GM21423 (cell line): ENCODE results near the gene SAMHD1.
"Not testable (repeated sequence)": the region's sequence is repeated elsewhere in the genome, so short reads cannot be mapped to it uniquely, and the experiment has no call there.

Source experiments
- ATAC-seq: cut with Tn5 transposase; IDR thresholded peaks from one replicate; pipeline ENCODE4 v1.9.1; 2021; ENCODE audit warnings: mild to moderate bottlenecking, moderate library complexity; ENCODE audit not compliant: unreplicated experiment

SAMHD1 gene

DNA sequence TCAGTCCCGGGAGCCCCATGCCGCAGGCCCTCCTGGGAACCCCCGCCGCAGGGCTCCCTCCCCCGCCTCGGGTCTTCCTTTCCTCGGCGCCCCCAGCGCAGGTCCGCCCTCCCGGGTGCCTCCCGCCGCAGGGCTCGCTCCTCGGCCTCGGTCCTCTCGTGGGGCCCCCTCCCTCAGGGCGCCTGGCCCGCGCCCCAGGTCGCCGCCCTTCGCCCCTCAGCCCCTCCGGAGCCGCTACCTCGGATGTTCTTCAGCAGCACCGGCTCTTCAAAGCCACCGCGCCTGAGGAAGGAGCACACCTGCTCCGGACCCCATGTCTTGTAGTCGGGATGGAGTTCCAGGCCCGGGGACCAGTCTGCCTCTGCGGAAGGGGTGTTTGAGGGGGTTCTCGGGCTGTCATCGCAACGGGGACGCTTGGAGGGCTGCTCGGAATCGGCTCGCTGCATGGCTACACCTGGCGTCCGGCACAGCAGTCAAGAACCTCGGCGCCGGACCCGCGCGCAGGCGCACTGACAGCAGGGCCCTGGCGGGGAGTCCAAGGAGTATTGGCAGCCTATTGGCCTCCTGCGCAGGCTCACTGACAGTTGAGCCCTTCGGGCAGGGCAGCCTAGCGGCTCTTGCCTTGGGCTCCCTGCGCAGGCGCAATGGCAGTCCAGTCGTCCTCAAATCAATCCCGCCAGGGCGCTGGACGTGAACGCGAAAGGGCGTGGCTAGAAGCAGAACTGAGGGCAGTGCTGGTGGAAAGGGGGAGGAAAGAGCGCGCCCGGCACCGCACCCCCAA is at the start of gene SAMHD1:
SAMHD1 (minus strand) TSS at position 511 of the 781 bp plus-strand sequence; CDS start at position 446, 65 bp downstream.
- ATAC-seq = peak; percentile 88

DNA sequence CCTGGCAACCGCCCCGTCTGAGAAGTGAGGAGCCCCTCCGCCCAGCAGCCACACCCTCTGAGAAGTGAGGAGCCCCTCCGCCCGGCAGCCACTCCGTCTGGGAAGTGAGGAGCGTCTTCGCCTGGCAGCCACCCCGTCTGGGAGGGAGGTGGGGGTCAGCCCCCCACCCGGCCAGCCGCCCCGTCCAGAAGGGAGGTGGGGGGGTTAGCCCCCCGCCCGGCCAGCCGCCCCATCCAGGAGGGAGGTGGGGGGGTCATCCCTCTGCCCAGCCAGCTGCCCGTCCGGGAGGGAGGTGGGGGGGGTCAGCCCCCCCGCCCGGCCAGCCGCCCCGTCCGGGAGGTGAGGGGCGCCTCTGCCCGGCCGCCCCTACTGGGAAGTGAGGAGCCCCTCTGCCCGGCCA is 48.7 kb upstream of the SAMHD1 start:
- not testable (repeated sequence) for ATAC-seq

DNA sequence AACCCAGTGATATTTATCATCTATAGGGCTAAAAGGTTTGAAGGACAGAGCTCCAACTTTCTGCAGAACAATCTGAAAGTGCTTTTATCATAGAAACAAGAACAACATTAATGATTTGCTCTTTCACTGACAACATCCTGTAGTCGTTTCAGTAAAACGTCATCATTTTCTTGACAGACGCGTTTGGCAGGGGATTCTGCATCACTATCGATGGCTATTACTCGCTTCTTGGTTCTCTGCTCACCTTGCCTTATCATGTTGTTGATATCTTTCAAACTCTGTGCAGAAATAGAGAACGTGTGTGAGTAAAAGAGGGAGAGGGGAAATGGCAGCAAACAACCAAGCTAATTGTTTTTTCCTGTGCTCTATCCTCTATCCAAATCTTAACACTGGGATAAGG is 47.1 kb upstream of the SAMHD1 start:
- no peak for ATAC-seq

DNA sequence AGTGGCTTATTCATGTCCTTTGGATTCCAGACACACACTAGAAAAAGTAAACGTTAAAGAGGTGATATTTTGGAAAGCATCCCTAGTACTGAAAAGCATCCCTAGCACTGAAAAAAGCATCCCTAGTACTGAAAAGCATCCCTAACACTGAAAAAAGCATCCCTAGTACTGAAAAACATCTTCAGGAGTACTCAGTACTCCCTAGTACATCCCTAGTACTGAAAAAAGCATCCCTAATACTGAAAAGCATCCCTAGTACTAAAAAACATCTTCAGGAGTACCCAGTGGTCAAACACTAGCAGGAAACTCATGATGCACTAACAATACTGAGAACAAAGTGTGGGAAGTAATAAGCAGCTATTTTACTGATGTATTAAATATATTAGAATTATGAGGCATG is 45.6 kb upstream of the SAMHD1 start:
- ATAC-seq = no peak

DNA sequence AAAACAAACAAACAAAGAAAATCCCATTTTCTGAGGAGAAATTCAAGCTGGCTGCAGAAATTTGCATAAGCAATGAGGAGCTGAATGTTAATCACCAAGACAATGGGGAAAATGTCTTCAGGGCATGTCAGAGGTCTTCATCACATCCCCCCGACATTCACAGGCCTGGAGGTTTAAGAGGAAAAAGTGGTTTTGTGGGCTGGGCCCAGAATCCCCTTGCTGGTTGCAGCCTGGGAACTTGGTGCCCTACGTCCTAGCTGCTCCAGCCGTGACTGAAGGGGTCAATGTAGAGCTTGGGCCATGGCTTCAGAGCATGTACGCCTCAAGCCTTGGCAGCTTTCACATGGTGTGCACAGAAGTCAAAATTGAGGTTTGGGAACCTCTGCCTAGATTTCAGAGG is 42.7 kb upstream of the SAMHD1 start:
- ATAC-seq = not testable (repeated sequence)

DNA sequence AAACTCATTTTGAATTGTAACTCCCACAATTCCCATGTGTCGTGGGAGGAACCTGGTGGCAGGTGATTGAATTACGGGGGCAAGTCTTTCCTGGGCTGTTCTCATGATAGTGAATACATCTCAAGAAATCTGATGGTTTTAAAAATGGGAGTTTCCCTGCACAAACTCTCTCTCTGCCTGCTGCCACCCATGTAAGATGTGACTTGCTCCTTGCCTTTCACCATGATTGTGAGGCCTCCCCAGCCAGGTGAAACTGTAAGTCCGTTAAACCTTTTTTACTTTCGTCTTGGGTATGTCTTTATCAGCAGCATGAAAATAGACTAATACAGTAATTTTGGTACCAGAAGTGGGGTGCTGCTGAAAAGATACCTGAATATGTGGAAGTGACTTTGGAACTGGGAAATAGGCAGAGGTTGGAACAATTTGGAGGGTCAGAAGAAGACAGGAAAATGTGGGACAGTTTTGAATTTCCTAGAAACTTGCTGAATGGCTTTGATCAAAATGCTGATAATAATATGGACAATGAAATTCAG is 41.4 kb upstream of the SAMHD1 start:
- ATAC-seq = no peak

DNA sequence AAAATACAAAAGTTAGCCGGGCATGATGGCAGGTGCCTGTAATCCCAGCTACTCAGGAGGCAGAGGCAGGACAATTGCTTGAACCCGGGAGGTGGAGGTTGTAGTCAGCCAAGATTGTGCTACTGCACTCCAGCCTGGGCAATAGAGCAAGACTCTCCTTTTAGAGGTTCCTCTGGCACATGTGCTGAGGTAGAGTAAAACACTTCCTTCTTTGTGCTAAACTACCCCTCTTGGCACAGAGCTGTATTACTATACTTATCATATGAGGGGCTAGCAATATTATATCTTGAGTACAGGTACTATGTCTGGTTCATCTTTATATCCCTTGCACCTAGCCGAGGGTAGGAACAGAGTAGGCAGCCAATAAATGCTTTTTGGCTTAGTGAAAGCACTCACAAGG is 40.2 kb upstream of the SAMHD1 start:
- no peak for ATAC-seq

DNA sequence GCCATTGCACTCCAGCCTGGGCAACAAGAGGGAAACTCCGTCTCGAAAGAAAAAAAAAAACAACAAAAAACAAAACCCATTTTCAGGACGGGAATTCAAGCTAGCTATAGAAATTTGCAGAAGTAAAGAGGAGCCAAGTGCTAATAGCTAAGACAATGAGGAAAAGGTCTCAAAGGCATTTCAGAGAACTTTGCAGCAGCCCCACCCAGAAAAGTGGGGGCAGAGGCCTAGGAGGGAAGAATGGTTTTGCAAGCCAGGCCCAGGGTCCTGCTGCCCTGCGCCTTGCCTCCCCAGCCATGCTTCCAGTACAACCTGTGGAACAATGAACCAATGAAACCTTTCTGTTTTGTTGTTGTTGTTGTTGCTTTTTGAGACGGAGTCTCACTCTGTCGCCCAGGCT is 38.3 kb upstream of the SAMHD1 start:
- ATAC-seq = no peak

DNA sequence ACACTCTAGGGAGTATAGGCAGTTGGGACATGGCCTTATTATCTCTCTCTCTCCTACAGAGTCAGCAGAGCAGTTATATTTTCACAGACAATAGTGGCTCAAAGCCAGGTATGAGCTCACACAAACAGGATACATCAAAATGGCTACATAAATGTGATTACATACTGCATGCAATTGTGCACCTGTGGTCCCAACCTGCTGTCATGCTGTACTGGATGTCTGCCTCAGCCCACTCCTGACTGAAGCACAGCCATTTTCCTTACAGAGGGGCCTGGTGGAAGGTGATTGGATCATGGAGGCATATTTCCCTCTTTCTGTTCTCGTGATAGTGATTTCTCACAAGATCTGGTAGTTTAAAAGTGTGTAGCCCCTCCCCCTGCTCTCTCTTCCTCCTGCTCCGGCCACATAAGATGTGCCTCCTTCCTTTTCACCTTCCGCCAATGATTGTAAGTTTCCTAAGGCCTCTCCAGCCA is 37.0 kb upstream of the SAMHD1 start:
- no peak for ATAC-seq

DNA sequence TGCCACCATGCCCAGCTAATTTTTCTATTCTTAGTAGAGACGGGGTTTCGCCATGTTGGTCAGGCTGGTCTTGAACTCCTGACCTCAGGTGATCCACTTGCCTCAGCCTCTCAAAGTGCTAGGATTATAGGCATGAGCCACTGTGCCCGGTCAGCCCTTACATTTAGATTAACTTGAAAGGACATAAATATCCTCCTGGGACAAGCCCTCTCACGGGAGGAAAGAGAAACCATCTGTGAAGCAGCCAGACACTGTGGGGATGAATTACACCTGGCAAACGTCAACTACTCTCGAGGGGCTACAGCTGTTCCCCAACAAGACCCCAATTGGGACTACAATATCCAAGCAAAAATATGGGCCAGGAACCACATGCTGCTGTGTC is 32.7 kb upstream of the SAMHD1 start:
- no peak for ATAC-seq

DNA sequence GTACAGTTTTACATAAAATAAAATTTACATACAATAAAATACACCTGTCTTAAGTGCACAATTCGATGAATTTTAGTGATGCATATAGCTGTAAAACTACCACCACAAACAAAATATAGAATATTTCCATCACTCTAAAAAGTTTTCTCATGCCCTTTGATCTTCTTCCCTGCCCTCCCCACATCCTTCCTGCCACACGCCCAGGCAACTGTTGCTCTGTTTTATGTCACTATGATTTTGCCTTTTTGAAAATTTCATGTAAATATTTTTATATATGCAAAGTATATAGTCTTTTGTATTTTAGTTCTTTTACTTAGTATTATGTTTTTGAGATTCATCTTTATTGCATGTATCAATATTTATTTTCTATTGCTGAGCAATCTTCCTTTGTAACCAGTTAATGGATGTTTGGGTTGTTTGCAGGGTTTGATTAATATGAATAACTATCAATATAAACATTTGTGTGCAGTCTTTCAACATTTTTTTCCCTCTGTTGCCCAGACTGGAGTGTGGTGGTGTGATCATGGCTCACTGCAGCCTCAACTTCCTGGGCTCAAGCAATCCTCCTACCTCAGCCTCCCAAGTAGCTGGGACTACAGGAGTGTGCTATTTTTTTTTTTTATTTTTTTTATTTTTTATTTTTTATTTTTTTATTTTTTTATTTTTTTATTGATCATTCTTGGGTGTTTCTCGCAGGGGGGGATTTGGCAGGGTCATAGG is 23.8 kb upstream of the SAMHD1 start:
- no peak for ATAC-seq

DNA sequence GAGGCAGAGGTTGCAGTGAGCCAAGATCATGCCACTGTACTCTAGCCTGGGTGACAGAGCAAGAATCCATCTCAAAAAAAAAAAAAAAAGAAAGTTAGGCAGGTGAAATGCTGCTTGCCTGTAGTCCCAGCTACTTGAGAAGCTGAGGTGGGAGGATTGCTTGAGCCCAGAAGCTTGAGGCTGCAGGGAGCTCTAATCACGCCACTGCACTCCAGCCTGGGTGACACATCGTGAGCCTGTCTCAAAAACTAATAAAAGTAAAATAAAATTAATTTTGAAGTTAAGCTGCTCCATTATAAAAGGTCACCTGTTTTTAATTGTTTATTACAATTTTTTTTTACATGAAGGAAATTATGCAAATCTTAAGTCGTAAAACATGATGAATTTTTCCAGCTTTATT is 23.2 kb upstream of the SAMHD1 start:
- ATAC-seq = no peak

DNA sequence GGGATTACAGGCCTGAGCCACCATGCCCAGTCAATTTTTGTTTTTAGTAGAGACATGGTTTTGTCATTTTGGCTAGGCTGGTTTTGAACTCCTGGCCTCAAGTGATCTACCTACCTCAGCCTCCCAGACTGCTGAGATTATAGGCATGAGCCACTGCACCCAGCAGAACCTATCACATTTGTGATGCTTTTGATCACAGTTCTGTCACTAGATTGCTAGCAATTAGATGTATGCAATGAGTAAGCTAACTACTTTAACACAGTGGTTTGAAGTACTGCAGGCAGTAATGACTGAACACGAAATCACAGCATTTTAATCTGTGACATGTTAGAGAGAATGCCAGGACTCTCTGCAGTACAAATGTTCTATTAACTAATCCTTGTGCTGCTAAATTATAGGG is 19.6 kb upstream of the SAMHD1 start:
- no peak for ATAC-seq

DNA sequence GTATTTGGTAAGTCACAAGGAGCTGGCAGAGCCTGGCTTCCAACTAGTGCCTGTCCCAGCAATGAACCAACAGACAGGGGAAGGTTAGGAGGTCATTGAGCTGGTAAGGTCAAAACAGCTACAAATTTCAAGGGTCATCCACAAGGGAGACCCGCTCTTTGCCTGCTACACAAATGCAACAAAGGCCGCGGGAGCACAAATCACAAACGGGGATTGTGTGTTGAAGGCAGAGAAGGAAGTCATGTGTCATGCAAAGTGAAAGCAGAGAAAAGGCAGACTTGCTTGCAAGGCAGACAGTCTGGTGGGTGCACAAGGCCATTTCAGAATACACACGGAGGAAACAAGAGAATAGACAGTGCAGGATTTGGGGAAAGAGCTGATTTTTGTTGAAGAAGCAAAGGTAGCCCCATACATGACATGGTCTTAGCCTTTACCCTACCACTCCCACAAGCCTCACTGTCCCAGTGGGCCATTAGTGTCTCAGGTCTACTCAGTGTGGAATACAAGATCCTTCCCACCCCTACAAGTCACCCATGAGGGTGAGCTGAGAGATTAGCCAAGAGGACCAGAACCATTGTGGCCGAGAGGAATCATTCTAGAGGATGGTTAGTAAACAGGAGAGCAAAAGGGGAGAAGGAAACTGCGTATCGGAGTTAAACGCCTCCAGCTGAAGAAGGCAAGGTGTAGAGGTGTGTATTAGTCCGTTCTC is 18.1 kb upstream of the SAMHD1 start:
- ATAC-seq = no peak

DNA sequence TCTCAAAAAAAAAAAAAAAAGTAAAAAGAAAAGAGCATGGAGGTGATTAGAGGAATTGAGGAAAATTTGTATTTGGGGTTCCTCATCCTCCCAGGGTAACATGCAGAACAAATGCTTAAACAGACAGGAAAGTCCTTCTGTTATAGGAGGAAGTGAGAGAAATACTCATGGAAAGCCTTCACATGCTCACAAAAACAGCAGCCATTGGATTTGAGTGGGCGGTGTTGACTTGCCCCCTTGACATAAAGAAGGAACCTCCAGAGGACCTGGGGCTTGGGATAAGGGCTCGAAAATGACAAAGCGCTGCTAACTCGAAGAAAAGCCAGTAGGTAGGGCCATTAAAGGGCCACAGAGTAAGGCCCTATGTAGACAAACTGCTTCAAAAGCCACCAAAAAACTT is 17.5 kb upstream of the SAMHD1 start:
- ATAC-seq = no peak

DNA sequence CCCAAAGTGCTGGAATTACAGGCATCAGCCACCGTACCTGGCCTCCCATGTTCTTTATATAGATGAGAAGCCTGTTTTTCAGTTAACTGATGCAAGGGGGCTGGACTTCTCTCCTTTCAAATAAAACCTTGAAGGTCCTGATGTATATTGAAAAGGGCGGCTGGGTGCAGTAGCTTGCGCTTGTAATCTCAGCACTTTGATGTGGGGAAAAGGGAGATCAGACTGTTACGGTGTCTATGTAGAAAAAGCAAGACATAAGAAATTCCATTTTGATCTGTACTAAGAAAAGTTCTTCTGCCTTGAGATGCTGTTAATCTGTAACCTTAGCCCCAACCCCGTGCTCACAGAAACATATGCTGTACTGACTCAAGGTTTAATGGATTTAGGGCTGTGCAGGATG is 16.1 kb upstream of the SAMHD1 start:
- ATAC-seq = no peak

DNA sequence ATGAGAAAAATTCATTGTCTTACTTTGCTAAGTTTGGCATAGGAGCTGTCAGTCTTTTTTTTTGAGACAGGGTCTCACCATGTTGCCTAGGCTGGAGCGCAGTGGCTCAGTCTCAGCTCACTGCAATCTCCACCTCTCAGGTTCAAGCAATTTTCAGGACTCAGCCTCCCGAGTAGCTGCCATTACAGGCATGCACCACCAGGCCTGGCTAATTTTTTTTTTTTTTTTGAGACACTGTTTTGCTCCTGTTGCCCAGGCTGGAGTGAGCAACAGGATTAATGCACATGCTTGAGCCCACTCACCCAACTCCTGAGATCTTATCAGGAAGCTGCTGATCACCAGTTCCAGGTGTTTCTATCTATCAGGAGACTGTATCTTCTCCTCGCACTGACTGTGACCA is 15.5 kb upstream of the SAMHD1 start:
- not testable (repeated sequence) for ATAC-seq

DNA sequence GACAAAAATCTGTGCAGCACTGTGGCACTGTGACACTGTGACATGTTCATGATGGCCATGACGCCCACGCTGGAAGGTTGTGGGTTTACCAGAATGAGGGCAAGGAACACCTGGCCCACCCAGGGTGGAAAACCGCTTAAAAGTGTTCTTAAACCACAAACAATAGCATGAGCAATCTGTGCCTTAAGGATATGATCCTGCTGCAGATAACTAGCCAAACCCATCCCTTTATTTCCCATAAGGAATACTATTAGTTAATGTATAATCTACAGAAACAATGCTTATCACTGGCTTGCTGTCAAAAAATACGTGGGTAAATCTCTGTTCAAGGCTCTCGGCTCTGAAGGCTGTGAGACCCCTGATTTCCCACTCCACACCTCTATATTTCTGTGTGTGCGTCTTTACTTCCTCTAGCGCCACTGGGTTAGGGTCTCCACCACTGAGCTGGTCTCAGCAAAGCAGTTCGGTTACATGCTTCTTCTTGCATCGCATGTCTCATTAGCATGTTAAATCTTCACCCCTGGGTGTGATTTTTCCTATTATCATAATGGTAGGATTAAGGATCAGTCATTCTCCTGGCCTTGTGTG is 10.9 kb upstream of the SAMHD1 start:
- not testable (repeated sequence) for ATAC-seq

DNA sequence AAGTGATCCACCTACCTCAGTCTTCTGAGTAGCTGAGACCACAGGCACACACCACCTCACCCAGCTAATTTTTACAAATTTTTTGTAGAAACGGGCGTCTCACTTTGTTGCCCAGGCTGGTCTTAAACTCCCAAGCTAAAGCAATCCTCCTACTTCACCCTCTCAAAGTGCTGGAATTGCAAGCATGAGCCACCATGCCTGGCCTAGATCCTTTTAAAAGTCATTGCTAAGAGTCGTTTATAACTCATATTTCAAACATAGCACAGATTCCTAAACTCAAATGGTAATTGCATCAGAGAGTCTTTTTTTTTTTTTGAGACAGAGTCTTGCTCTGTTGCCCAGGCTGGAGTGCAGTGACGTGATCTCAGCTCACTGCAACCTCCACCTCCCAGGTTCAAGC is 7.7 kb upstream of the SAMHD1 start:
- no peak for ATAC-seq

DNA sequence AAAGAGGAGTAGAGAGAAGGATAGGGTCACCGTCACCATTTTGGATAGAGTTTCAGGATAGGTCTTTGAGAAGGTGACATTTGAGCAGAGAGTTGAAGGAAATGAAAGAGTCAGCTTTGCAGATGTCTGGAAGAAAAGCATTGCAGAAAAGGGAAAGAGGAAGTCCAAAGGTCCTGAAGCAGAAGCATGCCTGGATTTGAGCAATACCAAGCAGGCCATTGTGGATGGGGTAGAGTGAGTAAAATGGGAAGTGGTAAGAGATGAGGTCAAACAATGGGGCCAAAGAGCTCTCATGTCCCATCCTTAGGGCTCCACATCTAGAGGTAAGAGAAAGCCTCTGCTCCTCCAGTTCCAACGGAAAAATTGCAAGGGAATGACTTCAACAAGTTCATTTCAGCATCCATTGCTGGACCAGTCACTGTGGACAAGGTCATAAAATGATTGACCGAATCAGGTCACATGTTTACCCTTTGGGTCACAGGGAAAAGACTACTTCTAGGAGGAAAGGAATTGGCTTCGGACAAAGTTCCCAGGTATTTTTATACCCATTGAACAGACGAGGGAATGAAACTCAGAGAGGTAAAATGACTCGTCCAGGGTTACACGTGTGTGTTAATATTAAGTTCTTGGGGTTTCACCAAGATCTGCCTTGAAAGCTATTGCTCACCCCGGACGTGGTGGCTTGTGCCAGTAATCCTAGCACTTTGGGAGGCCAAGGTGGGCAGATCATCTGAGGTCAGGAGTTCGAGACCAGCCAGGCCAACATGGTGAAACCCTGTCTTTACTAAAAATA is 6.6 kb upstream of the SAMHD1 start:
- ATAC-seq = no peak
